HG03139 (cell line): ENCODE results near the gene TMEM192.
"Not testable (repeated sequence)": the region's sequence is repeated elsewhere in the genome, so short reads cannot be mapped to it uniquely, and the experiment has no call there.

ENCODE experiments used
- ATAC-seq: cut with Tn5 transposase; IDR thresholded peaks from one replicate; pipeline ENCODE4 v1.9.1; 2021; ENCODE audit not compliant: unreplicated experiment

Gene TMEM192

DNA sequence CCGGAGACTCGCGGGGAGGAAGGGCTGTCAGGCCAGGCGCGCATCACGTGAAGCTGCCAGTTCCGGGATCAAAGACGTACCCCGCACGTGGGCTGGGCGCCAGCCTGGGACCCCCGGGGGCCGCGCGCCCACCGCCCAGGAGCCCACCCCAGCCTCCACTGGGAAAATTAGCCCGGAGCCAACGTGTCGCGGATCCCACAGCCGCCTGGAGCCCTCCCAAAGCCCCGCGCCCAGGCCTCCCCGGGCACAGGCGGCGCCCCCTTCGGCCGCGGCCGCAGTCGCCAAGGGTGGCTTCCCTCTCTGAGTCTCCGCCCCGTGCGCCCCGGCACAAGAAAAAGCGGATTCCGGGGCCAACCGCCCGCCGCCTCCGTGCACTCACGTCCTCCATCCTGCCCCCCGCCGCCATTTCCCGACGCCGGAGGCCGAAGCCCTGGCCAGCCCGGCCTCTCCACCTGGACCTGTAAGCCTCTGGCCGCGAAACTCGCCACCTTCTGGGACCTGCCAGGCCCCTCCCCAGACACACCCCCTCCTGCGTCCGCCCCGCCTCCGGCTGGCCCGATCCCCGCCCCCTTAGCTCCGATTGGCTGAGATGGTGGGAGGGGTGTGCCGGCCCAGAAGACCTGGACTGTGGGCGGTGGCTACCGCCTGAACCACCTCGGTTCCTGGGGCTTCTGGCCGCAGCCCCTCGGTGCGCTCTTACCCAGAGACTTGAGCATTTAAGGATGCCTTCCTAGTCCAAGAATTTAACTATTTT, at the start of gene TMEM192:
Gene TMEM192, minus strand, starts transcription at position 493 of the 754 bp plus-strand sequence. Its CDS starts 87 bp downstream, at position 406.
- ATAC-seq, result peak; percentile 97

DNA sequence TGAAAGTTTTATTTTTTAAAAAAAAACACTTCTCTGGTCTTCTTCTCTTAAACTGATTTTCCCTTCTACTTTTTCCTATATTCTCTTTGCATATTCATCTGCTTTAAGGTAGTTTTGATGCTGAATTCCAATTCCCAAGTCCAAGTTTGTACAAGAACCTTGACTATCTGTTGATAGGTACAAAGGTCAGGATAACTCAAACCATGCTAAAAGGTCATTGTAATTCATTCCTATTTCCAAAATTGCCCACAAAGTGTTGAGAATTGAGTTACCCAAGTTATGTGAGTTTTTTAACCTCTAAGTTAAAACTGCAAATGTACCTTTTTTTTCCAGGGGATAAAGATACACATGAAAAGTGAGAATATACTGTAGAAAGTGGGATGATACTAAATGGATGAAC, 46.1 kb upstream of the TMEM192 start:
- ATAC-seq, result no peak

DNA sequence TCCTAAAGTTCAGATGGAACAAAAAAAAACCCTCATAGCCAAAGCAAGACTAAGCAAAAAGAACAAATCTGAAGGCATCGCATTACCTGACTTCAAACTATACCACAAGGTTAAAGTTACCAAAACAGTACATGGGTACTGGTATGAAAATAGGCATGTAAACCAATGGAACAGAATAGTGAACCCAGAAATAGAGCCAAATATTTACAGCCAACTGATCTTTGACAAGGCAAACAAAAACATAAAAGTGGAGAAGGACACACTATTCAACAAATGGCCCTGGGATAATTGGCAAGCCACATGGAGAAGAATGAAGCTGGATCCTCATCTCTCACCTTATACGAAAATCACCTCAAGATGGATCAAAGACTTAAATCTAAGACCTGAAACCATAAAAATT, 44.2 kb upstream of the TMEM192 start:
- ATAC-seq, result no peak

DNA sequence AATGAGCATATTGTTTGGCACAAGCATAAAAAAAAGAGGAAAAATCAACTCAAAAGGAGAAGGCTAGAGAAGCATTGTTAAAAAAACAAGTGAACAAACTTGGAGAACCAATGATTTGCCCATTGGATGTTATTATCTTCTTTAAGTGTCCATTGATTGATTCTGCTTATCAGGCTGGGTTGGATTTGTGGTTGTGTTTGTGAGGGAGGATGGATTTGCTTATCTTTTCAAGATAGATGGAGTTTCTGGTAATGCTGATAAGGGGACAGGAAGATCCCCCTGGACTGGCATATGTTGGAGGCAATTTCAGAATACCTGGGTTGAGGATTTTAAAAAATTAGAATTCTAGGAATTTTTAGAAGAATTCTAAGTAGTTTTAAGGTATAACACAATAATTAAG, 41.8 kb upstream of the TMEM192 start:
- no peak for ATAC-seq

DNA sequence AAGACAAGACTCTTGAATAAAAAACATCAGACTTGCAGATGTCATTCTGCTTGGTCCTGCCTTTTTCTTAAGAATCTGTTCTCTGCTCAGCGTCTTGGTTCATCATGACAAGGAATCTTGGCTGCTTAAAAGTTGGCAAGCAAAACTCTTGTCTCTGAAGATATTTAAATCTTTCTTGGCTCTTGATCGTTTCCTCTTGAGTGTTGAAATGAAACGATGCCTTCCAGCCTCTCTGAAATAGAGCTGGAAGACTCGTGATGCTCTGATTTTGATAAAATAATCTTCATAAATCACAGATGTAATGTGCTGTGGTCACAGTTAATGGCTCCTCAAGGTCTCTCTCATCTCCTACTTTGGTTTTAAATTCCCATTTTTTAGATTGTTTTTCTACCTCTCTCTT, 39.9 kb upstream of the TMEM192 start:
- ATAC-seq, result no peak

DNA sequence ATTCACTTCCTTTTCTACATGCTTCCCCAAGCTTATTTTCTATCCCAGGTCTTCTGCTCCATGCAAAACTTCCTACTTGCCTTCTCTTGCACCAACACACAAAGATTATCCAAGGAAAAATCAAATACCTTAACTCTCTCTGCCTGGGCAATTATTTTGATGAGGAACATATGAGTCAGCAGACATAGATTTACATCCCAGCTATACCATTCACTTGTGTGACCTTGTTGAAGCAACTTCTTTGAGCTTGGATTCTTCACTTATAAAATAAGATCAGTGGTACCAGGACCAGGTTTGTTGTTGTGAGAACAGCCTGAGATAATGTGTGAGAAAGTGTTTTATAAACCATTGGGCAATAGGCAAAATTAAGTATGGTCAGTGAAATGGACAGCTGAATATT, 39.1 kb upstream of the TMEM192 start:
- ATAC-seq, result no peak

DNA sequence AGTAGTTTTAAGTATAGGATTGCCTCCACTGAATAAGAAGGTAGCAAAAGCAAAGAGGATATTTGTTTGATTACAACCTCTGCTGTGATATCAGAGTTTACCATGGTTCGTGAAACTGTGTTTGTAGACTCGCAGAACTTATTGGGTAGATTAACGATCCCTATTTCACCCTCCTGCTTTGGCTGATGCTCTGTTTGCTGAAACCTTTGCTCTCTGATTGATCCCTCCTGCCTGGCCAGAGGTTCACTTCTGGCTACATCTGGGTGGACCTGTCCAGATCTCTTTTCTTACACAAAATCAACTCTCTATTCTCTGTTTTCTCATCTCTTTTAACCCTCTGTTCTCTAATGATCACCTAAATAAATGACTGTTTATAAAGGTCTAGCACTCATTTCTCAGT, 37.9 kb upstream of the TMEM192 start:
- no peak for ATAC-seq

DNA sequence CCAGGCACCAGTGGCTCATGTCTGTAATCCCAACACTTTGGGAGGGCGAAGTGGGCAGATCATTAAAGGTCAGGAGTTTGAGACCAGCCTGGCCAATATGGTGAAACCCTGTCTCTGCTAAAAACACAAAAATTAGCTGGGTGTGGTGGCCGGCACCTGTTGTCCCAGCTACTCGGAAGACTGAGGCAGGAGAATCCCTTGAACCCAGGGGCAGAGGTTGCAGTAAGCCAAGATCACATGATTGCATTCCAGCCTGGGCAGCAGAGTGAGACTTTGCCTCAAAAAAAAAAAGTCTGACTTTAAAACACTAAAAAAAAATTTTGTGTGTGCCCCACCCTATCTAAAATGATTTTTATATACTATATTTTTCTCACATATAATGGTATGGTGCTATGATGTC, 26.2 kb upstream of the TMEM192 start:
- no peak for ATAC-seq

DNA sequence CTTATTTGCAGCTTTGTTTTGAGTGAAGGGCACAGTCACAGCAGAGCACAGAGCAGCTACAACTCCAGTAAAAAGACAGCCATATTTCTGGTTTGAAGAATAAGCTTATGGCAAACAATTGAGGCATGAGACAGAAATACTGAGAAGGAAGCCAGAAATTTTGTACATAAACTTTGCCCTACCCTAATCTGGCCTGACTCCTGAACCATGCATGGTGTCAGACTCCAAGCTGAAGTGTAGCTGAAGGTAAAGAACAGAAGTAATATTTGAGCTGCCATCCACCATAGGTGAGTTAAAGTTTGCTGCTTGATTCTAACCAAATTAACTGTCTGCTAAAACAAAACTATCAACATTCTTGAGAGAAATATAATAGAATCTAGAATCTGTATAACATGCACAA, 24.5 kb upstream of the TMEM192 start:
- no peak for ATAC-seq

DNA sequence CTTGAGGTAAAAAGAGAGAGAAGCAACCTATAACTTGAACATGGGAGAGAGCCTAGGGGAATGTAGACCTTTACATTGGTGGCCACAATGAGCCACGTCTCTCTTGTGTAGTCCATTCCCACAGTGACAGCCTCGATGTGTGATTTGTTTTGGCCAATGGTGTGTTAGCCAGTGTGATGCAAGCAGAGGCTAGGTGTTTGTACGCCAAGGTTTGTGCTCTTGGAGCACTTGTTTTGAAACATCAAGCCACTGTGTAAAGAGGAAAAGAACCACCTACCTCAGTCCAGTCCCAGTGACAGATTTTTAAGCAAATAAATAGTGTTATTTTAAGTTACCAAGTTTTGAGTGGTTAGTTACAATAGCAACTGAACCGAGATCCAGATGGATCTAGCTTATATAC, 23.9 kb upstream of the TMEM192 start:
- no peak for ATAC-seq

DNA sequence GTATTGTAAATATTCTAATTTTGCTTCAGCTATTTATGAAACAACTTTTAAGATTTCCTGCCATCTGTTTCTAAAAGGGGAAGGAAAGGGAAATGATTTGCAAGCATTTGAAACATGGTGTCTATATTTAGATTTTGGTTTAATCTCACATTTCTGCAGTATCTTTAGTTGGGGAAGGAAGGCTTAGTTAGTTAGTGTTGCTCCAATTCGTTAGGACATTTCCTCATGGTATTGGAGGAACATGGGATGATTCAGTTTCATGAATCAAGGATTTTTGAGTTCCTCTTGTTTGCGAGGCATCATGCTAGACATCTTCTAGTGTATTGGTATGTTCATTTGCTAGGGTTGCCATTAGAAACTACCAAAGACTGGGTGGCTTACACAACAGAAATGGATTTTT, 20.5 kb upstream of the TMEM192 start:
- no peak for ATAC-seq

DNA sequence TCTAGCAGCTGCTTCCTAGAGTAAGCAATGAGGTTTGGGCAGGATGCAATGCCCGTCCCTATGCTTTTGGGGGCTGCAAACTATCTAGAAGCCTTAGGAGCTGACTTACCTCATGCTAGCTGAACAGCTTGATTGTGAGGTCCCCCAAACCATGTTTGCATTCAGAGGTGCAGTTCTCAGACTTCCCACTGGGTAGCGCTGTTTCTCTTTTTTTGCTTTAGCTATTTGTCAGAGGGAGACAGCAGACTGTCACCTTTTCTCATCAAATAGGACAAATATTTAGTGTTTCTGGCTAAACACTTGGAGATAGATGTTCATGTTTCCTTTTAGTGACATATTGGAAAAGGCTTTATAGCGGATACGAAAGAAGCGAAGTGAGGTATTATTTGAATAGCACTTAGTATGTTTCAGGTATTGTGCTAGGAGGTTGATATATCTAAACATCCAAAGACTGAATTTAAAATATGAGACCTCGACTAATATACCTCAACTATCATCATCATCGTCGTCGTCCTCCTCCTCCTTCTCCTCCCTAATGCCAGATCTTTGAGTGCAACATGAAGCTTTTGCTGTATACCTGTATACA, 18.7 kb upstream of the TMEM192 start:
- peak; percentile 65 for ATAC-seq

DNA sequence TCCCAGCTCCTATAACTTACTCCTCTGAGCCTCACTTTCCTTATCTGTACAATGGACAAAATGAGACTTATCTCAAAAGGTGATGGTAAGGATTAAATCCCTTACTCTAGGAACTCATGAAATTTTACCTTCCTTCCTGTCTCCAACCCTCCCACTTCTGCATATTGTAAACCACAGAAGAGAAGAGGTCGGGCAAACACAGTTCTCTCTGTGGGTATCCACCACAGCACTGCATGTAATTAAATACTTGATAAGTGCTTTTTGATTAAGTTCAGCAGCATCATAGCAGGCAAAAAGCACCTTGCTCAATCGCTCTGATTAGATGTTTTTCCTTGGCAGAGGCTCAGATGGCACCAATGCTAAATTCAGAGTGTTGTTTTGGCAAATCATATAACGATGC, 17.3 kb upstream of the TMEM192 start:
- no peak for ATAC-seq

DNA sequence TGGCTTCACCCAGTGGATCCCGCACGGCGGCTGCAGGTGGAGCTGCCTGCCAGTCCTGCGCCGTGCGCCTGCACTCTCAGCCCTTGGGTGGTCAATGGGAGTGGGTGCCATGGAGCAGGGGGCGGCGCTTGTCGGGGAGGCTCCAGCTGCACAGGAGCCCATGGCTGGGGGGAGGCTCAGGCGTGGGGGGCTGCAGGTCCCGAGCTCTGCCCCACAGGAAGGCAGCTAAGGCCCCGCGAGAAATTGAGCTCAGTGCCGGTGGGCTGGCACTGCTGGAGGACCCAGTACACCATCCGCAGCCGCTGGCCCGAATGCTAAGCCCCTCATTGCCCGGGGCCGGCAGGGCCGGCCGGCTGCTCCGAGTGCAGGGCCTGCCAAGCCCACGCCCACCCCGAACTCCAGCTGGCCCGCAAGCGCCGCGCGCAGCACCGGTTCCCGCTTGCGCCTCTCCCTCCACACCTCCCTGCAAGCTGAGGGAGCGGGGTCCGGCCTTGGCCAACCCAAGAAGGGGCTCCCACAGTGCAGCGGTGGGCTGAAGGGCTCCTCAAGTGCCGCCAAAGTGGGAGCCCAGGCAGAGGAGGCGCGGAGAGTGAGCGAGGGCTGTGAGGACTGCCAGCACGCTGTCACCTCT, 13.3 kb upstream of the TMEM192 start:
- ATAC-seq, result not testable (repeated sequence)

DNA sequence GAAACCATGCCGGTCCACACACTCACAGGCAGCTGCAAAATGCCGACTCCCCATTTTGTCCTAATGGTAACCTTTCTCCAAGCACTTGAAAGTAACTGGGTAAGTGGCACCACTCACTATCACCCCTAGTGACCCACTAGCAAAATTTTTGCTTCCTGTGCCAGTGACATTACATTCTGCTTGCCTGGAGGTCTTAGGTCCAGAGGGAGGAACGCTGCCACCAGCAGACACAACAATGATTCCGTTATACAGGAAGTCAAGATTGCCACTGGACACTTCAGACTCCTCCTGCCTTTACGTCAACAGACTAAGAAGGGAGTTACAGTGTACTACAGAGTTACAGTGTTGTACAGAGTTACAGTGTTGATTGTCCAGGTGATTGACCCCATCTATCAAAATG, 11.8 kb upstream of the TMEM192 start:
- no peak for ATAC-seq

DNA sequence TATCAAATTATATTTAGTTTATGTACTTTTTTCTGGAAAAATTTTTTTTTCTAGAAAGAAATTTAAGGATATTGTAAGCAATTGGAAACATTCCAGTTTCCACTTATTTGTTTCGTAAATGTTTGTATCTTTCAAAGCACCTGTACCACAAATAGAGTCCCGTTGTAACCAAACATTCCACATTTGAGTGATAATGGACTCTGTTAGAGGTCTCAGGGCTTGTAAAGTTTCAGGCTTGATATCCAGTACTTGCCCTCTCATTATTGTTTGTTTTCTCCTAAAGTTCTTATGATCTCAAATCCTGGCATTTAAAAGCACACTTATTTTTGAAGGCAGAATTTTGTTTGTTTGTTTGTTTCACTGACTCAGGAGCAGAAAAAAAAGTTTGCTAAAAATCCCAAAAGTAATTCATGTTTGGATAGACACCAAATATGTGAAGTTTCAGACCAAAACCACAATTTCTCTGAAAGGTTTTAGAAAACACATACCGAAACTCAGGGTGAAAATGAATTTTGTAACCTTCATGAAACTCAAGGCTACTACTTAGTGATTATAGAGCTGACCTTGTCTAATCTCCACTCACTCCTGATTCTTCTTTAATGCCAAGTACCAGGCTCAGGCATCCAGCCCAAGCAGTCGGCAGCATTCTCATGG, 5.7 kb upstream of the TMEM192 start:
- ATAC-seq, result peak; percentile 76

DNA sequence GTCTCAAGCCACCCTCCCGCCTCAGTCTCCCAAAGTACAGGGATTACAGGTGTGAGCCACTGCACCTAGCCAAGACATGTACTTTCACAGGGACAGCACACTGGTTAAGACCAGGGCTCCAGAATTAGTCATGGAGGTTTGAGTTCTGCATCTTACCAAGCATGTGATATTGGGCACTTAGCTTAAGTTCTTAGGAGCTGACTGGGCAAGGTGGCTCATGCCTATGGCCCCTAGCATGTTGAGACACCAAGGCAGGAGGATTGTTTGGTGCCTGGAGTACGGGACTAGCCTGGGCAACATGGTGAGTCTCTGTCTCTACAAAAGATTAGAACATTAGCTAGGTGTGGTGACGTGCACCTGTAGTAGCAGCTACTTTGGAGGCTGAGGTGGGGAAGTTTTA, 2.6 kb upstream of the TMEM192 start:
- no peak for ATAC-seq

DNA sequence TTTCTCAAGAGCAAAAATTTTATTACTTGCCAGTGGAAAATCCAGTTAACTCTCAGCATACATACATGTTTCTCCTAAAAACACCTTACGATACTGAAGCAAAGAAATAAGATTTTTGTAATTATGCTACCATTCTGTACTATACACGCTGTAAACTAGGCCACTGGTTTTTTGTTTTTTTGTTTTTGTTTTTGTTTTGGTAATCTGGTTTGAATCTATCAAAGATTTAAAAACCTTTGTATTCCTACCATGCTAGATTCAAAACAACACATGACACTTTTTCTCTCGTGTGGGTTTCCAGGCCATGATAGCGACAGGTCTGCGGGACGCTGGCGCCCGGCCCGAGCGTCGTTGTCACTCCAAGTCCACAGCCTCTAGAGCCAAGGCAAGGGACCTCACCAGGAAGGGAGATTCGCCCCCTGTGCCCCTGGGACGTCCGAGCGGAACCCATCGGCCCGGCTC, 723 bp downstream of the TMEM192 start:
- ATAC-seq, result no peak

DNA sequence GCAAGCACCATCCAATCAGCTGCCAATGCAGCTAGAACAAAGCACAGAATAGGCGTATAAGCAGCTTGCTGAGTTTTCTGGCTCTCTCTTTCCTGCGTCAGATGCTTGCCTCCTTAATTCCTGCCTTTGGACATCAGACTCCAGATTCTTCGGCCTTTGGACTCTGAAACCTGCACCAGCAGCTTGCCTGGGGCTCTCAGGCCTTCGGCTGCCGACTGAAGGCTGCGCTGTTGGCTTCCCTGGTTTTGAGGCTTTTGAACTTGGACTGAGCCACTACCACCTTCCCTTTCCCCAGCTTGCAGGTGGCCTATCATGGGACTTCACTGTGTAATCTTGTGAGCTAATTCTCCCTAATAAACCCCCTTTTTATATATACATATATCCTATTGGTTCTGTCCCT, 6.1 kb downstream of the TMEM192 start:
- no peak for ATAC-seq

DNA sequence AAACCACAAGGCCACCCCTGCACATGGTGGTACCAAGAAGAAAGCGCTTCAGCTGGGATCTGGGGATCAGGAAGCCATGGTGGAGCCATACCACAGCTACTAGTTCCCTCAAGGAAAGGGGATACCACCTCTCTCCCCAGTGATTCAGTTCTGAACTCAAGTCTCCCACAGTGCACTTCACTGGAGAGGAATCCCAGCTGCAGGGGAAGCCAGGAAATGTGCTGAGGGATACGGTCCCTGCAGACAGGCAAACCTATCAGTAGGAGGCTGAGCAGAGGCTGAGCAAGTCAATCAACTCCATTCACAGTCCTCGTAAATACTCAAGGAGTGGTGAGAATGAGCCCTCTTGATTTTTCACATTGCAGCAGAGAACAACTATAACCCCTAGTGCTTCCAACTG, 11.0 kb downstream of the TMEM192 start:
- no peak for ATAC-seq

DNA sequence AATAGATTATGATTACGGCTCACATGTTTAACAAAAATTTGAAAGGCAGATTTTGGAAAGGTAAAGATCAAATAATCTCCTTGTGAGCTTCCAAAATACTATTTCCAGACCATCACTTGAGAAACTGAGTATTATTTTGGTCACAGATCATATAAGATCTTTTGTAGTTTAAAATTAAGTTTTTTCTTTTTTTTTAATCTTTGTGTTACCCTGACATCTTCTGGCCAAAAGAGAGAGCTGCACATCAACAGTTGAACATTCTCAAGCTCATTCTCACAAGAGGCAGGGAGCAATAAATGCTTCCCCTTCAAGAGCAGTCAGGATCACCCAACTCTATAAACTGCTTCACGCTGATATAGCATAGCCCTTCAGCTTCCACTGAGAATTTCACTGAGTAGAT, 15.9 kb downstream of the TMEM192 start:
- no peak for ATAC-seq

DNA sequence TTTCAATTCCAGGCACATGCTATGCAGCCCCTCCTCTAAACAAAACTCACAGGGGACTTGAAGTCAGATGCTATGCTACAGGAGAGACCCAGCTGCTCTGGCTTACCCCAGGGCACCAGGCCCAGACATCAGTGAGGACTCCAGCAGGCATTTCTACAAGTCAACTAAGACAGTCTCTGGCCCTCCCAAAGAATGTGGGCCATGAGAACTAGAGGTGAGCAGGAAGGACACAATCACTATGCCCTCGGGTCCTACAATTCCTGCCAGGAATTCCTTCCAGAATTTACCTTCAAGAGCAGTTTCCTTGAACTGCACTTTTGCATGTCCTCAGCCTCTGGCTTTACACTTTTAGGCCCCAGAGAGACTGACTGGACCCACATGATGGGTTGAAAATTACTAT, 17.4 kb downstream of the TMEM192 start:
- no peak for ATAC-seq
